GM12872 (cell line): ENCODE measurements around the gene MBNL2.

Experiments used
- CTCF ChIP-seq: IDR thresholded peaks from 3 replicates; pipeline ENCODE4 v1.5.1; 2011; ENCODE audit warnings: low read depth, mild to moderate bottlenecking, low read length, moderate library complexity; ENCODE audit not compliant: insufficient read depth

MBNL2 gene

GRCh38 chr13:97262058-97262457 lies 39.9 kb downstream of the MBNL2 start:
- no peak for TF ChIP-seq CTCF

GRCh38 chr13:97263160-97263559 lies 41.0 kb downstream of the MBNL2 start:
- TF ChIP-seq CTCF: no peak

DNA sequence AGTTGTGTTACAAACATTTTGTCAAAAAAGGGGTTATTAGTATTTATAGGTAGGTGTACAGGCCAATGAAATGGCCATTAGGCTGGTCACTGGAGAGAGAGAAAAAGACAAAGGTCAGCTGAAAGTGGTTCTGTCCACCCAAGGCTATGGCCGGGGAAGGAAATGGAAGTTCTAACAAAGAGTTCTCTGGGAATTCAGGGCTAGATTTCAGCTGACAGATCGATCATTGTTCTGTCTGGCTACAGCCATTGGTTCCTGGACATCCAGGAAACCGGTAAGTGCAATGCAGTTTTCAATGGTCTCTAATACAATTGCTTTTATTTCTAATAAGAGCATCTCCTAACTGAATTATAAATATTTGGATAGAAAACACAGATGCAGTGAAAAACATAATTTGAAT lies 42.5 kb downstream of the MBNL2 start:
- TF ChIP-seq CTCF: no peak

GRCh38 chr13:97266332-97266731 lies 44.2 kb downstream of the MBNL2 start:
- TF ChIP-seq CTCF: no peak

GRCh38 chr13:97266772-97267417 lies 44.8 kb downstream of the MBNL2 start:
- TF ChIP-seq CTCF: no peak

- TF ChIP-seq CTCF: no peak
Observed at GRCh38 chr13:97267418-97268059, 45.4 kb downstream of the MBNL2 start.

GRCh38 chr13:97268772-97269171 lies 46.6 kb downstream of the MBNL2 start:
- no peak for TF ChIP-seq CTCF
